WTC11 (cell line): Measurements from ENCODE around the gene DKK3. TPM values are rescaled to one million over a fixed set of nuclear protein-coding genes. Genes with fewer than 3 reads are reported as not detected.
A peak's percentile ranks its signal among the peaks of the same experiment; 100 is the strongest.

Experiments used
- ATAC-seq: fragments of 200-7000 bp; cut with Tn5 transposase; 2 replicates; pipeline ENCODE4 v1.10.0; 2021; ENCODE audit warnings: mild to moderate bottlenecking, moderate library complexity
- CTCF ChIA-PET: fragments of 300-600 bp; sonication (Branson Sonifier 250); formaldehyde crosslinking; loops from one replicate; lab custom pipeline; 2021; ENCODE audit warnings: antibody characterized with exemption; lab: Charles Lee
- POLR2A ChIA-PET: fragments of 350-600 bp; sonication (Branson Sonifier 250); formaldehyde crosslinking; loops from one replicate; lab custom pipeline; 2021; ENCODE audit warnings: antibody characterized with exemption; lab: Charles Lee
- DNase-seq: peaks from one replicate; pipeline ENCODE4 v3.0.0; 2021; ENCODE audit warnings: low spot score
- H3K27ac Mint-ChIP-seq: 2 replicates; pipeline ENCODE4 v1.8.0; 2021; ENCODE audit warnings: mixed read lengths
- H3K27me3 Mint-ChIP-seq: 2 replicates; pipeline ENCODE4 v1.8.0; 2021; ENCODE audit warnings: low read depth, mild to moderate bottlenecking, moderate library complexity, mixed read lengths
- H3K36me3 Mint-ChIP-seq: 2 replicates; pipeline ENCODE4 v1.8.0; 2021; ENCODE audit warnings: mixed read lengths
- H3K4me1 Mint-ChIP-seq: 2 replicates; pipeline ENCODE4 v1.8.0; 2022; ENCODE audit warnings: mixed read lengths
- H3K4me3 Mint-ChIP-seq: 2 replicates; pipeline ENCODE4 v1.8.0; 2021; ENCODE audit warnings: mild to moderate bottlenecking, moderate library complexity, mixed read lengths
- H3K9me3 Mint-ChIP-seq: 2 replicates; pipeline ENCODE4 v1.8.0; 2021; ENCODE audit warnings: mixed read lengths
- ATF1 ChIP-seq: sonication (generic); formaldehyde crosslinking; IDR thresholded peaks from 2 replicates; pipeline ENCODE4 v1.8.1; 2023; ENCODE audit warnings: mild to moderate bottlenecking, moderate library complexity, missing genetic modification reagents
- ETV6 ChIP-seq: sonication (generic); formaldehyde crosslinking; IDR thresholded peaks from 2 replicates; pipeline ENCODE4 v1.8.1; 2022; ENCODE audit warnings: mild to moderate bottlenecking, missing genetic modification reagents
- JUN ChIP-seq: sonication (generic); formaldehyde crosslinking; IDR thresholded peaks from 2 replicates; pipeline ENCODE4 v1.8.0; 2023; ENCODE audit warnings: mild to moderate bottlenecking, missing genetic modification reagents
- MXD4 ChIP-seq: fragments of 250-450 bp; sonication (Bioruptor Pico); IDR thresholded peaks from 2 replicates; pipeline ENCODE4 v1.8.0; 2021; ENCODE audit warnings: mild to moderate bottlenecking, moderate library complexity, borderline replicate concordance
- NR3C1 ChIP-seq: sonication (generic); formaldehyde crosslinking; conservative IDR thresholded peaks from 2 replicates; pipeline ENCODE4 v1.8.1; 2023; ENCODE audit warnings: low read depth, mild to moderate bottlenecking, missing genetic modification reagents
- PRRX2 ChIP-seq: fragments of 250-450 bp; sonication (Bioruptor Pico); IDR thresholded peaks from 2 replicates; pipeline ENCODE4 v1.8.0; 2021; ENCODE audit warnings: mild to moderate bottlenecking
- RORB ChIP-seq: fragments of 250-450 bp; sonication (Bioruptor Pico); IDR thresholded peaks from 2 replicates; pipeline ENCODE4 v1.9.0; 2021; ENCODE audit warnings: mild to moderate bottlenecking
- SMAD4 ChIP-seq: sonication (generic); formaldehyde crosslinking; IDR thresholded peaks from 2 replicates; pipeline ENCODE4 v1.8.0; 2022; ENCODE audit warnings: mild to moderate bottlenecking, missing genetic modification reagents
- TP53 ChIP-seq: sonication (generic); formaldehyde crosslinking; IDR thresholded peaks from 2 replicates; pipeline ENCODE4 v1.8.1; 2023; ENCODE audit warnings: mild to moderate bottlenecking, missing genetic modification reagents
- ZNF121 ChIP-seq: sonication (generic); formaldehyde crosslinking; IDR thresholded peaks from 2 replicates; pipeline ENCODE4 v1.8.0; 2023; ENCODE audit warnings: missing genetic modification reagents
- ZNF138 ChIP-seq: sonication (generic); formaldehyde crosslinking; conservative IDR thresholded peaks from 2 replicates; pipeline ENCODE4 v1.8.1; 2022; ENCODE audit warnings: mild to moderate bottlenecking, moderate library complexity, missing genetic modification reagents
- ZNF317 ChIP-seq: sonication (generic); formaldehyde crosslinking; IDR thresholded peaks from 2 replicates; pipeline ENCODE4 v1.8.1; 2023; ENCODE audit warnings: low read depth, mild to moderate bottlenecking, moderate library complexity, missing genetic modification reagents, borderline replicate concordance
- total RNA-seq: library from RNA; stranded (reverse); gene quantifications from 3 replicates; pipeline ENCODE4 v1.2.3, GENCODE V29; 2021
- TF ChIP-seq, protein P1 (sequence below): sonication (generic); formaldehyde crosslinking; IDR thresholded peaks from 2 replicates; pipeline ENCODE4 v1.8.0; 2022; ENCODE audit warnings: mild to moderate bottlenecking, missing genetic modification reagents
- TF ChIP-seq, protein P2 (sequence below): sonication (generic); formaldehyde crosslinking; IDR thresholded peaks from 2 replicates; pipeline ENCODE4 v1.8.1; 2022; ENCODE audit warnings: missing genetic modification reagents, borderline replicate concordance
- TF ChIP-seq, protein P3 (sequence below): sonication (generic); formaldehyde crosslinking; IDR thresholded peaks from 2 replicates; pipeline ENCODE4 v1.8.0; 2023; ENCODE audit warnings: missing genetic modification reagents, mild to moderate bottlenecking, borderline replicate concordance
- TF ChIP-seq, protein P4 (sequence below): fragments of 200-600 bp; IDR thresholded peaks from 2 replicates; pipeline ENCODE4 v1.8.0; 2022; ENCODE audit warnings: antibody characterized with exemption
- TF ChIP-seq, protein P5 (sequence below): fragments of 250-450 bp; sonication (Bioruptor Pico); conservative IDR thresholded peaks from 2 replicates; pipeline ENCODE4 v1.9.0; 2021; ENCODE audit warnings: mild to moderate bottlenecking
- TF ChIP-seq, protein P6 (sequence below): fragments of 250-450 bp; sonication (Bioruptor Pico); IDR thresholded peaks from 2 replicates; pipeline ENCODE4 v1.9.0; 2021; ENCODE audit warnings: mild to moderate bottlenecking

DKK3 gene
- total RNA-seq, 1 experiment from 2014 or later, result 17.6 TPM

DNA sequence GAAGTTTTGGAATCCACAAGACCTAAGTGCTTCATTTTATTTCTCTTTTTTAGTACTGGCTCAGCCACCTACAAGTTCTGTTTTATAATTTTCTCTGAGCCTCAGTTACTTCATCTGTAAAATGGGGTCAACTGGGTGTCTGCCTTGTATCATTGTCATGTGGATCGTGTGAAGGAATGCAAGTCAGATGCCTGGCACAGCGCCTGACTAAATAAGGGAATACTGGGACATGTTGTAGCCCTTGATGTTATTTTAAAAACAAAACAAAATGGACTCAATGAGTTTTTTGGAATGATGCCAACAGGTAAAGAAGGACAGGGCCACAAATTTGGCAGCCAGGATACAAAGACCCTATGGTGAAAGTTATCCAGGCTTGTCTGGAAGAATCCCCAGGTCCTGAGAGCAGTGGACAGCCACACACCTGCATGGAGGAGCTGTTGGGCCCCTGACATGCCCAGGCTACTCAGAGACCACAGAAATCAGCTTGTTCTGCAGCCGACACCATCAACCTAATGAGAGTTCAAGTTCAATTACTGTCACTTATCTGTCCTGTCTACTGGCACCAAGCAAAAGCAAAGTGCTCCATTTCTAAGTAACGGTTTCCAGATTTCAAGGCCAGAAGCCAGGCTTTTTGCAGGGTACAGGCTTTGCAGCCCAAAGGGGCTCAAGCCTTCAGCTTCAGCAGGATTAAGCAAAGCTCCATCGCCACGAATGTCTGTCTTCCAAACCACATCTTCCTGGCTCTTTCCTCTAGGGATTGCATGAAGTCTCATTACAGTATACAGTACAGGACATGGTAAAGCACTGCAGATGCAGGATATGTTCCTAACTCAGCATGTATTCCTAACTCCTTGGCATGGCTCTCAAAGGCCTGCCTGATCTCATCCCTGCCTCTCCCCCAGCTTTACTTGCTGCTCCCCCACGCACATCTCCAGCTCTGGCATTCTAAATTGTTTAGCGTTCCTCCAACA, 18.4 kb downstream of the DKK3 start:
- ChIA-PET POLR2A (no interaction called here), CTCF (interaction anchor here (1.0 kb wide), 1 partner anchor 23 kb away, joined by 3 read pairs; no protein-coding TSS in a partner anchor)
- H3K4me3 Mint-ChIP-seq, result no peak overlapping the region
- H3K9me3 Mint-ChIP-seq, result peaks cover 8% of the 10 kb centered on the region
- H3K27me3 Mint-ChIP-seq, result no peaks in the 10 kb centered on the region
- peaks cover 10% of the 10 kb centered on the region for H3K36me3 Mint-ChIP-seq
- no peak for DNase-seq
- no peak for ATAC-seq
- H3K4me1 Mint-ChIP-seq, result peaks cover 24% of the 10 kb centered on the region
- TF ChIP-seq ATF1 (CRISPR knock-in tag), result no peak
- no peak for TF ChIP-seq ZNF317 (CRISPR knock-in tag)
- no peak for TF ChIP-seq JUN (CRISPR knock-in tag)
- TF ChIP-seq, protein P1, sequence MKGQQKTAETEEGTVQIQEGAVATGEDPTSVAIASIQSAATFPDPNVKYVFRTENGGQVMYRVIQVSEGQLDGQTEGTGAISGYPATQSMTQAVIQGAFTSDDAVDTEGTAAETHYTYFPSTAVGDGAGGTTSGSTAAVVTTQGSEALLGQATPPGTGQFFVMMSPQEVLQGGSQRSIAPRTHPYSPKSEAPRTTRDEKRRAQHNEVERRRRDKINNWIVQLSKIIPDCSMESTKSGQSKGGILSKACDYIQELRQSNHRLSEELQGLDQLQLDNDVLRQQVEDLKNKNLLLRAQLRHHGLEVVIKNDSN (CRISPR knock-in tag), result no peak
- no peak for TF ChIP-seq ZNF121 (CRISPR knock-in tag)
- TF ChIP-seq TP53 (CRISPR knock-in tag), result no peak
- no peak for TF ChIP-seq MXD4
- TF ChIP-seq, protein P2, sequence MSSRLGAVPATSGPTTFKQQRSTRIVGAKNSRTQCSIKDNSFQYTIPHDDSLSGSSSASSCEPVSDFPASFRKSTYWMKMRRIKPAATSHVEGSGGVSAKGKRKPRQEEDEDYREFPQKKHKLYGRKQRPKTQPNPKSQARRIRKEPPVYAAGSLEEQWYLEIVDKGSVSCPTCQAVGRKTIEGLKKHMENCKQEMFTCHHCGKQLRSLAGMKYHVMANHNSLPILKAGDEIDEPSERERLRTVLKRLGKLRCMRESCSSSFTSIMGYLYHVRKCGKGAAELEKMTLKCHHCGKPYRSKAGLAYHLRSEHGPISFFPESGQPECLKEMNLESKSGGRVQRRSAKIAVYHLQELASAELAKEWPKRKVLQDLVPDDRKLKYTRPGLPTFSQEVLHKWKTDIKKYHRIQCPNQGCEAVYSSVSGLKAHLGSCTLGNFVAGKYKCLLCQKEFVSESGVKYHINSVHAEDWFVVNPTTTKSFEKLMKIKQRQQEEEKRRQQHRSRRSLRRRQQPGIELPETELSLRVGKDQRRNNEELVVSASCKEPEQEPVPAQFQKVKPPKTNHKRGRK, result no peak
- TF ChIP-seq, protein P3, sequence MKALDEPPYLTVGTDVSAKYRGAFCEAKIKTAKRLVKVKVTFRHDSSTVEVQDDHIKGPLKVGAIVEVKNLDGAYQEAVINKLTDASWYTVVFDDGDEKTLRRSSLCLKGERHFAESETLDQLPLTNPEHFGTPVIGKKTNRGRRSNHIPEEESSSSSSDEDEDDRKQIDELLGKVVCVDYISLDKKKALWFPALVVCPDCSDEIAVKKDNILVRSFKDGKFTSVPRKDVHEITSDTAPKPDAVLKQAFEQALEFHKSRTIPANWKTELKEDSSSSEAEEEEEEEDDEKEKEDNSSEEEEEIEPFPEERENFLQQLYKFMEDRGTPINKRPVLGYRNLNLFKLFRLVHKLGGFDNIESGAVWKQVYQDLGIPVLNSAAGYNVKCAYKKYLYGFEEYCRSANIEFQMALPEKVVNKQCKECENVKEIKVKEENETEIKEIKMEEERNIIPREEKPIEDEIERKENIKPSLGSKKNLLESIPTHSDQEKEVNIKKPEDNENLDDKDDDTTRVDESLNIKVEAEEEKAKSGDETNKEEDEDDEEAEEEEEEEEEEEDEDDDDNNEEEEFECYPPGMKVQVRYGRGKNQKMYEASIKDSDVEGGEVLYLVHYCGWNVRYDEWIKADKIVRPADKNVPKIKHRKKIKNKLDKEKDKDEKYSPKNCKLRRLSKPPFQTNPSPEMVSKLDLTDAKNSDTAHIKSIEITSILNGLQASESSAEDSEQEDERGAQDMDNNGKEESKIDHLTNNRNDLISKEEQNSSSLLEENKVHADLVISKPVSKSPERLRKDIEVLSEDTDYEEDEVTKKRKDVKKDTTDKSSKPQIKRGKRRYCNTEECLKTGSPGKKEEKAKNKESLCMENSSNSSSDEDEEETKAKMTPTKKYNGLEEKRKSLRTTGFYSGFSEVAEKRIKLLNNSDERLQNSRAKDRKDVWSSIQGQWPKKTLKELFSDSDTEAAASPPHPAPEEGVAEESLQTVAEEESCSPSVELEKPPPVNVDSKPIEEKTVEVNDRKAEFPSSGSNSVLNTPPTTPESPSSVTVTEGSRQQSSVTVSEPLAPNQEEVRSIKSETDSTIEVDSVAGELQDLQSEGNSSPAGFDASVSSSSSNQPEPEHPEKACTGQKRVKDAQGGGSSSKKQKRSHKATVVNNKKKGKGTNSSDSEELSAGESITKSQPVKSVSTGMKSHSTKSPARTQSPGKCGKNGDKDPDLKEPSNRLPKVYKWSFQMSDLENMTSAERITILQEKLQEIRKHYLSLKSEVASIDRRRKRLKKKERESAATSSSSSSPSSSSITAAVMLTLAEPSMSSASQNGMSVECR (CRISPR knock-in tag), result no peak
- no peak for TF ChIP-seq SMAD4 (CRISPR knock-in tag)
- TF ChIP-seq ZNF138, result no peak
- TF ChIP-seq NR3C1, result no peak
- TF ChIP-seq, protein P4, sequence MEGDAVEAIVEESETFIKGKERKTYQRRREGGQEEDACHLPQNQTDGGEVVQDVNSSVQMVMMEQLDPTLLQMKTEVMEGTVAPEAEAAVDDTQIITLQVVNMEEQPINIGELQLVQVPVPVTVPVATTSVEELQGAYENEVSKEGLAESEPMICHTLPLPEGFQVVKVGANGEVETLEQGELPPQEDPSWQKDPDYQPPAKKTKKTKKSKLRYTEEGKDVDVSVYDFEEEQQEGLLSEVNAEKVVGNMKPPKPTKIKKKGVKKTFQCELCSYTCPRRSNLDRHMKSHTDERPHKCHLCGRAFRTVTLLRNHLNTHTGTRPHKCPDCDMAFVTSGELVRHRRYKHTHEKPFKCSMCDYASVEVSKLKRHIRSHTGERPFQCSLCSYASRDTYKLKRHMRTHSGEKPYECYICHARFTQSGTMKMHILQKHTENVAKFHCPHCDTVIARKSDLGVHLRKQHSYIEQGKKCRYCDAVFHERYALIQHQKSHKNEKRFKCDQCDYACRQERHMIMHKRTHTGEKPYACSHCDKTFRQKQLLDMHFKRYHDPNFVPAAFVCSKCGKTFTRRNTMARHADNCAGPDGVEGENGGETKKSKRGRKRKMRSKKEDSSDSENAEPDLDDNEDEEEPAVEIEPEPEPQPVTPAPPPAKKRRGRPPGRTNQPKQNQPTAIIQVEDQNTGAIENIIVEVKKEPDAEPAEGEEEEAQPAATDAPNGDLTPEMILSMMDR, result no peak
- TF ChIP-seq ETV6 (CRISPR knock-in tag), result no peak
- H3K27ac Mint-ChIP-seq, result no peak overlapping the region

DNA sequence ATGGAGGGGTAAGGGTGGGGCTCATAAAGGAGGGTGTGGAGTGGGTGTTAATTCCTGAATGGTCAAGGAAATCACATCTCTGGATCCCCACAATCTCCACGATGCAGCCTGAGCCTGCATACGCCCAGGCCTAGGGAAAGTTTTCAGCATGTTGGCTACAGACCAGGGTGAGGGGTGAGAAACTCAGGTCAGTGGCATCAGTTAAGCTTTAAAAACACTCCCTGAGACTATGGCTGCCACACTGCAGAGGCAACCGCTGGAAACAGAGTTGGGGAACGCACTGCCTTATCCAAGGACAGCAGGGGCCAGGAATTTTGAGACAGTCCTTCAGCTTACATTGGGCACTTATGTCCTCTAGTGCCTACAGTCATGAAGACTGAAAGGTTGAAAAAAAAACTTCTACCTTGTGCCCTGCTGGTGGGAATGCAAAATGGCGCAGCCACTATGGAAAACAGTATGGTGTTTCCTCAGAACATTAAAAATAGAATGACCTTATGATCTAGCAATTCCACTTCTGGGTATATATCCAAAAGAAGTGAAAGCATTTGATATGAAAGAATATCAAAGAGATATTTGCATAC, 19.7 kb downstream of the DKK3 start:
- POLR2A ChIA-PET, result no interaction called here
- peaks cover 8% of the 10 kb centered on the region for H3K9me3 Mint-ChIP-seq
- no peak overlapping the region for H3K27ac Mint-ChIP-seq
- no peak for DNase-seq
- H3K27me3 Mint-ChIP-seq, result no peaks in the 10 kb centered on the region
- CTCF ChIA-PET, result interaction anchor here (0.5 to 1.2 kb wide), 4 partner anchors 11 to 163 kb away, joined by 3 to 7 read pairs (median 3); no protein-coding TSS in a partner anchor
- no peak overlapping the region for H3K4me3 Mint-ChIP-seq
- H3K4me1 Mint-ChIP-seq, result peaks cover 27% of the 10 kb centered on the region
- peak; percentile 32; the same call in 1 of the 2 replicates for ATAC-seq
- H3K36me3 Mint-ChIP-seq, result peaks cover 10% of the 10 kb centered on the region
- TF ChIP-seq PRRX2 (no peak), ZNF138 (no peak), RORB (no peak)
- TF ChIP-seq, protein P5, sequence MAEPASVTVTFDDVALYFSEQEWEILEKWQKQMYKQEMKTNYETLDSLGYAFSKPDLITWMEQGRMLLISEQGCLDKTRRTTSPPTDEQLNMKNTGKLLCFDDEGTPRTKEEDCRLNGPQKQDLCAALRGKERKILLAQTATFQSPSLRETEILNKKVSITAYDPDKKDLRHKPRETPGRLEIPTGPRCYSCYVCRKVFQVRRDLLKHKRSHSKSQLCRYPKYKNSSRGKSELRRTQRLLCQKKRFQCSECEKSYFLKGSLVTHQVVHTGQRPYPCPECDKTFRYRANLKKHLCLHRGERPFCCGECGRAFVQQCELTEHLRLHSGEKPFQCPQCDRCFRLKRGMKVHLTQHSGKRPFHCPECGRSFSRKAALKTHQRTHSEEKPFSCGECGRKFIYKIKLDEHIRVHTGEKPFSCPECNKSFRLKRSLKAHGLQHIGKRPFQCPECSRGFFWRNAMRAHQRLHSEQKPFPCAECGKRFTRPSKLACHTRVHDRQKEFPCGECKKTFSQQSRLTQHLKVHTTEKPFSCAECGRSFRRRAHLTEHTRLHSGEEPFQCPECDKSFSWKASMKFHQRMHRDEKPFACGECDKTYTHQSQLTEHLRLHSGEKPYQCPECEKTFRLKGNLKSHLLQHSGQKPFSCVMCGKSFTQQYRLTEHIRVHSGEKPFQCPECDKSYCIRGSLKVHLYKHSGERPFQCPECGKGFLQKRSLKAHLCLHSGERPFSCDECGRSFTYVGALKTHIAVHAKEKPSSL (CRISPR knock-in tag), result no peak
- TF ChIP-seq, protein P6, sequence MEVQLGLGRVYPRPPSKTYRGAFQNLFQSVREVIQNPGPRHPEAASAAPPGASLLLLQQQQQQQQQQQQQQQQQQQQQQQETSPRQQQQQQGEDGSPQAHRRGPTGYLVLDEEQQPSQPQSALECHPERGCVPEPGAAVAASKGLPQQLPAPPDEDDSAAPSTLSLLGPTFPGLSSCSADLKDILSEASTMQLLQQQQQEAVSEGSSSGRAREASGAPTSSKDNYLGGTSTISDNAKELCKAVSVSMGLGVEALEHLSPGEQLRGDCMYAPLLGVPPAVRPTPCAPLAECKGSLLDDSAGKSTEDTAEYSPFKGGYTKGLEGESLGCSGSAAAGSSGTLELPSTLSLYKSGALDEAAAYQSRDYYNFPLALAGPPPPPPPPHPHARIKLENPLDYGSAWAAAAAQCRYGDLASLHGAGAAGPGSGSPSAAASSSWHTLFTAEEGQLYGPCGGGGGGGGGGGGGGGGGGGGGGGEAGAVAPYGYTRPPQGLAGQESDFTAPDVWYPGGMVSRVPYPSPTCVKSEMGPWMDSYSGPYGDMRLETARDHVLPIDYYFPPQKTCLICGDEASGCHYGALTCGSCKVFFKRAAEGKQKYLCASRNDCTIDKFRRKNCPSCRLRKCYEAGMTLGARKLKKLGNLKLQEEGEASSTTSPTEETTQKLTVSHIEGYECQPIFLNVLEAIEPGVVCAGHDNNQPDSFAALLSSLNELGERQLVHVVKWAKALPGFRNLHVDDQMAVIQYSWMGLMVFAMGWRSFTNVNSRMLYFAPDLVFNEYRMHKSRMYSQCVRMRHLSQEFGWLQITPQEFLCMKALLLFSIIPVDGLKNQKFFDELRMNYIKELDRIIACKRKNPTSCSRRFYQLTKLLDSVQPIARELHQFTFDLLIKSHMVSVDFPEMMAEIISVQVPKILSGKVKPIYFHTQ (CRISPR knock-in tag), result no peak
